PC-3 (cell line): ENCODE results near the gene RNF217. TPM values are rescaled to one million over a fixed set of nuclear protein-coding genes. Genes with fewer than 3 reads are reported as not detected.
"Not testable (repeated sequence)": the region's sequence is repeated elsewhere in the genome, so short reads cannot be mapped to it uniquely, and the experiment has no call there.

Experiments
- ATAC-seq: fragments of 200-7000 bp; cut with Tn5 transposase; 2 replicates; pipeline ENCODE4 v1.9.1; 2020; ENCODE audit warnings: mild to moderate bottlenecking, moderate library complexity
- BruUV-seq: library from RNA; stranded (reverse); fragments of 400-500 nt; replicated peaks from 2 replicates; lab custom pipeline; 2021; lab: Mats Ljungman, UMichigan
- CTCF ChIA-PET: fragments of 300-600 bp; sonication (Branson Sonifier 250); formaldehyde crosslinking; loops from one replicate; lab custom pipeline; 2022; ENCODE audit warnings: antibody characterized with exemption; lab: Charles Lee
- POLR2A ChIA-PET: fragments of 300-600 bp; sonication (Branson Sonifier 250); formaldehyde crosslinking; loops from one replicate; lab custom pipeline; 2022; ENCODE audit warnings: antibody characterized with exemption; ENCODE audit not compliant: unreplicated experiment; lab: Charles Lee
- DNase-seq: peaks from one replicate; pipeline ENCODE4 v3.0.0-alpha.2; 2015
- H2AFZ ChIP-seq: fragments of 300-600 bp; sonication (generic); 2 replicates; pipeline ENCODE4 v1.6.0; 2016; ENCODE audit warnings: antibody characterized with exemption, low read length
- H3F3A ChIP-seq: fragments of 300-600 bp; sonication (generic); one replicate; pipeline ENCODE4 v1.6.0; 2017; ENCODE audit warnings: antibody characterized with exemption, low read length, control low read depth, mild to moderate bottlenecking; ENCODE audit not compliant: unreplicated experiment
- H3K27ac ChIP-seq: fragments of 300-600 bp; sonication (generic); 2 replicates; pipeline ENCODE4 v1.5.1; 2016; ENCODE audit warnings: mild to moderate bottlenecking, low read length
- H3K27me3 ChIP-seq: fragments of 300-600 bp; sonication (generic); 2 replicates; pipeline ENCODE4 v1.6.1; 2016; ENCODE audit warnings: low read length, mixed read lengths
- H3K36me3 ChIP-seq: fragments of 300-600 bp; sonication (generic); 2 replicates; pipeline ENCODE4 v1.6.1; 2016; ENCODE audit warnings: low read depth, mixed run types, low read length, mixed read lengths
- H3K4me1 ChIP-seq: fragments of 300-600 bp; sonication (generic); 2 replicates; pipeline ENCODE4 v1.5.1; 2016; ENCODE audit warnings: low read length; ENCODE audit not compliant: insufficient read depth
- H3K4me2 ChIP-seq: fragments of 300-600 bp; sonication (generic); 2 replicates; pipeline ENCODE4 v1.6.0; 2016; ENCODE audit warnings: low read length
- H3K4me3 ChIP-seq: fragments of 300-600 bp; sonication (generic); 2 replicates; pipeline ENCODE4 v1.5.1; 2016; ENCODE audit warnings: mild to moderate bottlenecking, low read length, mixed read lengths
- H3K79me2 ChIP-seq: fragments of 300-600 bp; sonication (generic); 2 replicates; pipeline ENCODE4 v1.6.1; 2017; ENCODE audit warnings: low read length, mixed read lengths
- H3K9ac ChIP-seq: fragments of 300-600 bp; sonication (generic); 2 replicates; pipeline ENCODE4 v1.6.0; 2016; ENCODE audit warnings: mild to moderate bottlenecking, low read length
- H3K9me2 ChIP-seq: fragments of 300-600 bp; sonication (generic); replicated peaks from 2 replicates; pipeline ENCODE4 v1.6.1; 2016; ENCODE audit warnings: mixed run types, low read length, mixed read lengths
- H3K9me3 ChIP-seq: fragments of 300-600 bp; sonication (generic); 2 replicates; pipeline ENCODE4 v1.6.1; 2016; ENCODE audit warnings: low read length, mixed read lengths
- H4K20me1 ChIP-seq: fragments of 300-600 bp; sonication (generic); 2 replicates; pipeline ENCODE4 v1.6.1; 2016; ENCODE audit warnings: low read length, mixed read lengths
- EZH2 ChIP-seq: fragments of 300-600 bp; sonication (generic); IDR thresholded peaks from one replicate; pipeline ENCODE4 v1.6.1; 2017; ENCODE audit warnings: antibody characterized with exemption, mild to moderate bottlenecking, low read length; ENCODE audit not compliant: unreplicated experiment
- EZH2phosphoT487 ChIP-seq: fragments of 300-600 bp; sonication (generic); IDR thresholded peaks from 2 replicates; pipeline ENCODE4 v1.6.1; 2018; ENCODE audit warnings: mild to moderate bottlenecking, antibody characterized with exemption, low read length, borderline replicate concordance
- intact Hi-C: fragments of 100-400 bp; cut with micrococcal nuclease; formaldehyde crosslinking; loops from 2 replicates; pipeline ENCODE4 v1.9.0; 2023
- total RNA-seq: library from RNA; depleted of rRNA; stranded (reverse); fragments of >200 nt; gene quantifications from 2 replicates; pipeline ENCODE4 v1.2.3, GENCODE V29; 2014
- TF ChIP-seq, protein P1 (sequence below): fragments of 300-600 bp; sonication (generic); conservative IDR thresholded peaks from 2 replicates; pipeline ENCODE4 v1.5.1; 2017; ENCODE audit warnings: antibody characterized with exemption, low read depth, mild to moderate bottlenecking, low read length

RNF217 gene
- total RNA-seq, 1 experiment from 2014 or later, result 7.7 TPM

GRCh38 chr6:124917769-124918168 is 44.5 kb upstream of the RNF217 start:
- H3K4me2 ChIP-seq, result no peak overlapping the region
- BruUV-seq, result no TSS peak
- CTCF ChIA-PET, result no interaction called here

GRCh38 chr6:124919703-124920102 is 42.5 kb upstream of the RNF217 start:
- H3K4me1 ChIP-seq, H3K4me3 ChIP-seq, DNase-seq, H3K36me3 ChIP-seq, H3F3A ChIP-seq, H3K9ac ChIP-seq, H3K27me3 ChIP-seq, H3K79me2 ChIP-seq, H4K20me1 ChIP-seq, ATAC-seq, H3K27ac ChIP-seq, H3K4me2 ChIP-seq, intact Hi-C loops, BruUV-seq, CTCF ChIA-PET, H2AFZ ChIP-seq, H3K9me2 ChIP-seq, POLR2A ChIA-PET, H3K9me3 ChIP-seq: not testable (repeated sequence)

More at GRCh38 chr6:124917769-124918168, 44.5 kb upstream of the RNF217 start:
- no peaks in the 10 kb centered on the region for H3K27me3 ChIP-seq
- no peaks in the 10 kb centered on the region for H3K79me2 ChIP-seq
- no peak overlapping the region for H2AFZ ChIP-seq
- POLR2A ChIA-PET, result no interaction called here
- no peak overlapping the region for H3K9ac ChIP-seq
- H3K9me3 ChIP-seq, result no peaks in the 10 kb centered on the region
- no peaks in the 10 kb centered on the region for H3F3A ChIP-seq
- DNase-seq (no peak), ATAC-seq (no peak)
- no peak for TF ChIP-seq EZH2phosphoT487
- no peaks in the 10 kb centered on the region for H3K36me3 ChIP-seq
- H3K4me3 ChIP-seq, result no peak overlapping the region
- no peaks in the 10 kb centered on the region for H3K9me2 ChIP-seq
- H4K20me1 ChIP-seq, result no peaks in the 10 kb centered on the region
- no peaks in the 10 kb centered on the region for H3K4me1 ChIP-seq
- no peak overlapping the region for H3K27ac ChIP-seq
- intact Hi-C loops, result no loop called here

GRCh38 chr6:124924333-124924759 is 37.9 kb upstream of the RNF217 start:
- no peak overlapping the region for H3K27ac ChIP-seq
- TF ChIP-seq EZH2phosphoT487, result no peak
- TF ChIP-seq EZH2, result no peak
- TF ChIP-seq, protein P1, sequence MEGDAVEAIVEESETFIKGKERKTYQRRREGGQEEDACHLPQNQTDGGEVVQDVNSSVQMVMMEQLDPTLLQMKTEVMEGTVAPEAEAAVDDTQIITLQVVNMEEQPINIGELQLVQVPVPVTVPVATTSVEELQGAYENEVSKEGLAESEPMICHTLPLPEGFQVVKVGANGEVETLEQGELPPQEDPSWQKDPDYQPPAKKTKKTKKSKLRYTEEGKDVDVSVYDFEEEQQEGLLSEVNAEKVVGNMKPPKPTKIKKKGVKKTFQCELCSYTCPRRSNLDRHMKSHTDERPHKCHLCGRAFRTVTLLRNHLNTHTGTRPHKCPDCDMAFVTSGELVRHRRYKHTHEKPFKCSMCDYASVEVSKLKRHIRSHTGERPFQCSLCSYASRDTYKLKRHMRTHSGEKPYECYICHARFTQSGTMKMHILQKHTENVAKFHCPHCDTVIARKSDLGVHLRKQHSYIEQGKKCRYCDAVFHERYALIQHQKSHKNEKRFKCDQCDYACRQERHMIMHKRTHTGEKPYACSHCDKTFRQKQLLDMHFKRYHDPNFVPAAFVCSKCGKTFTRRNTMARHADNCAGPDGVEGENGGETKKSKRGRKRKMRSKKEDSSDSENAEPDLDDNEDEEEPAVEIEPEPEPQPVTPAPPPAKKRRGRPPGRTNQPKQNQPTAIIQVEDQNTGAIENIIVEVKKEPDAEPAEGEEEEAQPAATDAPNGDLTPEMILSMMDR, result no peak
- BruUV-seq, result no TSS peak
- no peaks in the 10 kb centered on the region for H3K9me2 ChIP-seq
- no peak overlapping the region for H3K4me2 ChIP-seq
- peaks cover 18% of the 10 kb centered on the region for H3K4me1 ChIP-seq
- H3K36me3 ChIP-seq, result no peaks in the 10 kb centered on the region
- H3K79me2 ChIP-seq, result no peaks in the 10 kb centered on the region
- no peaks in the 10 kb centered on the region for H3K9me3 ChIP-seq
- H4K20me1 ChIP-seq, result no peaks in the 10 kb centered on the region
- ChIA-PET POLR2A (no interaction called here), CTCF (interaction anchor here (0.5 kb wide), 1 partner anchor 54 kb away, joined by 4 read pairs; no protein-coding TSS in a partner anchor)
- no peak overlapping the region for H2AFZ ChIP-seq
- H3K9ac ChIP-seq, result no peak overlapping the region
- DNase-seq, result peak; percentile 67
- no peaks in the 10 kb centered on the region for H3K27me3 ChIP-seq
- intact Hi-C loops, result no loop called here
- ATAC-seq, result peak; percentile 77
- H3K4me3 ChIP-seq, result no peak overlapping the region
- H3F3A ChIP-seq, result peaks cover 4% of the 10 kb centered on the region

- Histone ChIP-seq H3K36me3 (no peaks in the 10 kb centered on the region), H3K9me3 (no peaks in the 10 kb centered on the region), H3K9ac (no peak overlapping the region), H3K4me2 (no peak overlapping the region), H3K4me1 (peaks cover 18% of the 10 kb centered on the region), H3K9me2 (no peaks in the 10 kb centered on the region), H3K79me2 (no peaks in the 10 kb centered on the region), H4K20me1 (no peaks in the 10 kb centered on the region), H3K27ac (no peak overlapping the region), H3K27me3 (no peaks in the 10 kb centered on the region), H3K4me3 (no peak overlapping the region), H2AFZ (no peak overlapping the region), H3F3A (peaks cover 4% of the 10 kb centered on the region)
- no peak for DNase-seq
- TF ChIP-seq, protein P1, result no peak
- TF ChIP-seq EZH2 (no peak), EZH2phosphoT487 (no peak)
- POLR2A ChIA-PET, result no interaction called here
- CTCF ChIA-PET, result no interaction called here
- BruUV-seq, result no TSS peak
- intact Hi-C loops, result no loop called here
- no peak for ATAC-seq
Observed at GRCh38 chr6:124926435-124926834, 35.8 kb upstream of the RNF217 start.
